GM12878 (cell line): ENCODE data around the gene INSL3. TPM values are rescaled to one million over a fixed set of nuclear protein-coding genes. Genes with fewer than 3 reads are reported as not detected.

ENCODE experiments used
- ATAC-seq: fragments of 200-7000 bp; cut with Tn5 transposase; 3 replicates; pipeline ENCODE4 v1.9.1; 2020; ENCODE audit warnings: mild to moderate bottlenecking, moderate library complexity
- BruUV-seq: library from RNA; stranded (reverse); fragments of 400-500 nt; replicated peaks from 2 replicates; lab custom pipeline; 2021; lab: Mats Ljungman, UMichigan
- CTCF ChIA-PET: fragments of 300-600 bp; sonication (Branson Sonifier 250); formaldehyde crosslinking; extraction: SDS; loops from one replicate; lab custom pipeline; 2021; ENCODE audit warnings: inconsistent platforms; lab: Yijun Ruan, JAX
- POLR2A ChIA-PET: fragments of 350-600 bp; formaldehyde crosslinking; extraction: SDS; loops from one replicate; lab custom pipeline; 2021; ENCODE audit warnings: inconsistent platforms; lab: Charles Lee
- RAD21 ChIA-PET: fragments of 300-600 bp; sonication (Branson Sonifier 250); formaldehyde crosslinking; loops from one replicate; lab custom pipeline; 2023; ENCODE audit warnings: antibody characterized with exemption; ENCODE audit not compliant: unreplicated experiment; lab: Charles Lee
- SMC1A ChIA-PET: fragments of 300-600 bp; sonication (Branson Sonifier 250); formaldehyde crosslinking; loops from one replicate; lab custom pipeline; 2023; ENCODE audit not compliant: unreplicated experiment, uncharacterized antibody; lab: Charles Lee
- DNase-seq: peaks from one replicate; pipeline ENCODE4 v3.0.0-alpha.2; 2011; ENCODE audit warnings: low read depth, low spot score
- FAIRE-seq: peaks from 3 replicates; lab custom pipeline; 2011; peaks lifted over from hg19 to GRCh38; lab: Jason Lieb, UNC
- H2AFZ ChIP-seq: 2 replicates; pipeline ENCODE4 v1.6.0; 2011; ENCODE audit warnings: low read depth, low read length, control low read depth; ENCODE audit not compliant: control insufficient read depth
- H3K27ac ChIP-seq: 2 replicates; pipeline ENCODE4 v1.5.1; 2011; ENCODE audit warnings: control low read depth; ENCODE audit not compliant: control insufficient read depth, insufficient read depth
- H3K27me3 ChIP-seq, 2 experiments: replicated peaks in 1 of 2; 2 replicates each; pipeline versions ENCODE4 v1.6.0 to v1.6.1; 2011; ENCODE audit warnings: low read length in 1 of 2; ENCODE audit not compliant: control insufficient read depth in 2 of 2, insufficient read depth in 2 of 2
- H3K36me3 ChIP-seq, 2 experiments: 2 replicates each; pipeline ENCODE4 v1.5.1; 2011; ENCODE audit warnings: low read length in 1 of 2; ENCODE audit not compliant: control insufficient read depth in 2 of 2, insufficient read depth in 2 of 2
- H3K4me1 ChIP-seq: 2 replicates; pipeline ENCODE4 v1.6.1; 2011; ENCODE audit warnings: mild to moderate bottlenecking, low read length, moderate library complexity, mixed read lengths; ENCODE audit not compliant: control insufficient read depth, insufficient read depth
- H3K4me2 ChIP-seq: 2 replicates; pipeline ENCODE4 v1.6.0; 2011; ENCODE audit warnings: control low read depth; ENCODE audit not compliant: control insufficient read depth, insufficient read depth
- H3K4me3 ChIP-seq: fragments of 200-600 bp; sonication (generic); 2 replicates; pipeline ENCODE4 v1.5.1; 2016
- H3K79me2 ChIP-seq: 2 replicates; pipeline ENCODE4 v1.6.0; 2011; ENCODE audit warnings: low read length; ENCODE audit not compliant: control insufficient read depth, insufficient read depth
- H3K9ac ChIP-seq: 2 replicates; pipeline ENCODE4 v1.8.0; 2011; ENCODE audit warnings: low read length, control low read depth, mixed read lengths; ENCODE audit not compliant: control insufficient read depth, insufficient read depth
- H3K9me3 ChIP-seq: replicated peaks from 3 replicates; pipeline ENCODE4 v1.5.1; 2011; ENCODE audit warnings: mild to moderate bottlenecking, low read length; ENCODE audit not compliant: control insufficient read depth, insufficient read depth
- H4K20me1 ChIP-seq: 2 replicates; pipeline ENCODE4 v1.6.0; 2011; ENCODE audit not compliant: control insufficient read depth, insufficient read depth
- EED ChIP-seq: sonication (generic); IDR thresholded peaks from 2 replicates; pipeline ENCODE4 v1.6.1; 2016; ENCODE audit warnings: antibody characterized with exemption, low read depth
- ESRRA ChIP-seq: IDR thresholded peaks from 2 replicates; pipeline ENCODE4 v1.6.1; 2012; ENCODE audit warnings: mild to moderate bottlenecking, low read length, improper control_type of control experiment
- IKZF1 ChIP-seq: fragments of 450-650 bp; conservative IDR thresholded peaks from 2 replicates; pipeline ENCODE4 v1.6.1; 2017; ENCODE audit warnings: antibody characterized with exemption, mild to moderate bottlenecking
- LARP7 ChIP-seq: fragments of 450-650 bp; IDR thresholded peaks from 2 replicates; pipeline ENCODE4 v1.6.1; 2017; ENCODE audit warnings: mild to moderate bottlenecking
- NFYA ChIP-seq: IDR thresholded peaks from 2 replicates; pipeline ENCODE4 v1.6.1; 2011; ENCODE audit warnings: low read depth, mild to moderate bottlenecking, low read length, improper control_type of control experiment, borderline replicate concordance
- SMARCA5 ChIP-seq: fragments of 450-650 bp; IDR thresholded peaks from 2 replicates; pipeline ENCODE4 v1.6.1; 2017; ENCODE audit warnings: mild to moderate bottlenecking
- WGBS: methylation state at CpG from one replicate; pipeline ENCODE4 v1.1.6; 2016; ENCODE audit warnings: low lambda C conversion rate; ENCODE audit not compliant: insufficient replicate concordance, insufficient coverage; ENCODE audit errors: missing lambda C conversion rate; 5-methylcytosine and 5-hydroxymethylcytosine counted together
- in situ Hi-C: fragments of 300-500 bp; cut with MboI; formaldehyde crosslinking; loops from 9 replicates; pipeline ENCODE4 v1.14.3; 2018; ENCODE audit warnings: mixed read lengths
- intact Hi-C: fragments of 100-400 bp; cut with micrococcal nuclease; formaldehyde crosslinking; loops from one replicate; pipeline ENCODE4 v1.14.2; 2022; ENCODE audit not compliant: unreplicated experiment
- polyA plus RNA-seq, 11 experiments: library from polyadenylated mRNA; depleted of rRNA in 4 of 11; unstranded in 6 of 11; stranded (reverse) in 5 of 11; fragments of >200 nt; fragmentation: Nextera tagmentation in 4 of 11; fragmentation: Illumina TruSeq in 1 of 11; extraction: Ambion mirVana in 4 of 11; extraction: Trizol in 1 of 11; gene quantifications; 1 replicate in 1 of 11; 2 replicates in 10 of 11; pipeline versions ENCODE4 v1.2.1 to v1.2.3, GENCODE V29; 2011 to 2016; ENCODE audit warnings: inconsistent platforms in 2 of 11, missing spikeins in 2 of 11, low read depth in 1 of 11
- total RNA-seq, 4 experiments: library from RNA; depleted of rRNA in 3 of 4; stranded (reverse); fragments of >200 nt in 3 of 4; fragmentation: Illumina TruSeq in 1 of 4; extraction: Trizol in 1 of 4; gene quantifications; 2 replicates each; pipeline versions ENCODE4 v1.2.1 to v1.2.3, GENCODE V29; 2013 to 2021
- TF ChIP-seq, protein P1 (sequence below): fragments of 450-650 bp; IDR thresholded peaks from 2 replicates; pipeline ENCODE4 v1.6.1; 2017; ENCODE audit warnings: mild to moderate bottlenecking, moderate library complexity

Gene INSL3
- total and polyA plus RNA-seq, 10 of the 15 experiments (the other 5 are each of a cell fraction or from before 2014, with no cell fraction given), result 0.27 to 1.9 (median 0.70) TPM

DNA sequence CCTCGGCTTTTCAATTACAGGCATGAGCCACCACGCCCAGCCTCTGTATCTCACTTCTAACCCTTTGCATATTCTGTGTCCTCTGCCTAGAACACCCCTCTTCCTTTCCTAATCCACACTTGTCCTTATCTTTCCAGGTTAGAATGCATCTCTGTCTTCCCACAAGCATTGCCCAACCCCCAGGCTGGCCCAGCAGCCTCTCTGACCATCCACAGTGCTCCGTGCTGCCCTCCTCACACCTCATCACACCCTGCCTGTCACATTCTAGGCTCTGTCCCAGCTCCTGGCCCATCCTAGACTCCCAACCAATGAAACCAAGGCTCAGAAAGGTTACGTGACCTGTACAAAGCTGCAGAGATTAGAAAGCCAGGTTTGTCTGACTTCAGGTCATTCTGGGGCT, 15.2 kb upstream of the INSL3 start (continued):
- TF ChIP-seq, protein P1, sequence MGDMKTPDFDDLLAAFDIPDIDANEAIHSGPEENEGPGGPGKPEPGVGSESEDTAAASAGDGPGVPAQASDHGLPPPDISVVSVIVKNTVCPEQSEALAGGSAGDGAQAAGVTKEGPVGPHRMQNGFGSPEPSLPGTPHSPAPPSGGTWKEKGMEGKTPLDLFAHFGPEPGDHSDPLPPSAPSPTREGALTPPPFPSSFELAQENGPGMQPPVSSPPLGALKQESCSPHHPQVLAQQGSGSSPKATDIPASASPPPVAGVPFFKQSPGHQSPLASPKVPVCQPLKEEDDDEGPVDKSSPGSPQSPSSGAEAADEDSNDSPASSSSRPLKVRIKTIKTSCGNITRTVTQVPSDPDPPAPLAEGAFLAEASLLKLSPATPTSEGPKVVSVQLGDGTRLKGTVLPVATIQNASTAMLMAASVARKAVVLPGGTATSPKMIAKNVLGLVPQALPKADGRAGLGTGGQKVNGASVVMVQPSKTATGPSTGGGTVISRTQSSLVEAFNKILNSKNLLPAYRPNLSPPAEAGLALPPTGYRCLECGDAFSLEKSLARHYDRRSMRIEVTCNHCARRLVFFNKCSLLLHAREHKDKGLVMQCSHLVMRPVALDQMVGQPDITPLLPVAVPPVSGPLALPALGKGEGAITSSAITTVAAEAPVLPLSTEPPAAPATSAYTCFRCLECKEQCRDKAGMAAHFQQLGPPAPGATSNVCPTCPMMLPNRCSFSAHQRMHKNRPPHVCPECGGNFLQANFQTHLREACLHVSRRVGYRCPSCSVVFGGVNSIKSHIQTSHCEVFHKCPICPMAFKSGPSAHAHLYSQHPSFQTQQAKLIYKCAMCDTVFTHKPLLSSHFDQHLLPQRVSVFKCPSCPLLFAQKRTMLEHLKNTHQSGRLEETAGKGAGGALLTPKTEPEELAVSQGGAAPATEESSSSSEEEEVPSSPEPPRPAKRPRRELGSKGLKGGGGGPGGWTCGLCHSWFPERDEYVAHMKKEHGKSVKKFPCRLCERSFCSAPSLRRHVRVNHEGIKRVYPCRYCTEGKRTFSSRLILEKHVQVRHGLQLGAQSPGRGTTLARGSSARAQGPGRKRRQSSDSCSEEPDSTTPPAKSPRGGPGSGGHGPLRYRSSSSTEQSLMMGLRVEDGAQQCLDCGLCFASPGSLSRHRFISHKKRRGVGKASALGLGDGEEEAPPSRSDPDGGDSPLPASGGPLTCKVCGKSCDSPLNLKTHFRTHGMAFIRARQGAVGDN, result no peak

DNA sequence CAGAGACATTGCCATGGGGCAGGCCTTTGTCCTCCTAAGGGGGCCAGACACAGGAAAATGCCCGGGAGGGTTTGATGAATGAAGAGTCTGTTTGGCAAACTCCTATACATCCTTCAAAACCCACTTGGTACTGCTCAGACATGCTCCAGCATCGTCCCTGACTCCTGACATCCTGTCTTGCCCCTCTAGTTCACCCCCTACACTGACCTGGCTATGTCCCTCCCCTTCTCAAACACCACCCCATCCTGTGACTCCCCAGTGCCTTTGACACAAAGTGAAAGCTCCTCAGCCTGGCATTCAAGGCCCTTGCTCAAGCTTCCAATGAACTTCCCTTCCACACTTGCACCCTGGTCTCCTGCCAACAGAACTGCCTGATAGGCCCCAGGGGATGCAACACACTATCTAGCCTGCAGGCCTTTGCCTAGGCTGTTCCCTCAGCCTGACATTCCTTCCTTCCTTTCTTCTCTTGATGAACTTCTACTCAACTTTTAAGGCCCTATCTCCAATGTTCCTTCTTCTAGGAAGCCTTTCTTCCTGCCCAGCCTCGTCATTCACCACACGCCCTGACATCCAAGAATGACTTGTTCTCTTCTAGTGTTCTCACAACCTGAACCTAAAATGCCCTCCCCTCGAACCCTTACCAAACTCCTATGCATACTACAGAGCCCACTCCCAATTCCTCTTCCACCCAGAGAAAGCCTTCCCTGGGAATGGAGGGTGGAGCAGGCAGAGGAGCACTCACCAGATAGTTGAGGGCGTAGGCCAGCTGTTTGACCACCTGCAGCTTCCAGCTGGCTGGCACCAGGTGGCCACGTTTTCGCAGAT, 14.1 kb upstream of the INSL3 start:
- TF ChIP-seq EED (no peak), LARP7 (no peak), SMARCA5 (no peak), NFYA (no peak), ESRRA (no peak), IKZF1 (no peak)
- no peaks in the 10 kb centered on the region for H3K4me1 ChIP-seq
- H3K36me3 ChIP-seq, result peaks cover 6 to 19% of the 10 kb centered on the region in 2 experiments
- CTCF ChIA-PET, result no interaction called here
- RAD21 ChIA-PET, result no interaction called here
- intact Hi-C loops, result no loop called here
- ATAC-seq (no peak), FAIRE-seq (no peak), DNase-seq (no peak)
- H2AFZ ChIP-seq, result no peak overlapping the region
- POLR2A ChIA-PET, result interaction anchor here (0.6 kb wide), 1 partner anchor 577 kb away, joined by 3 read pairs; no protein-coding TSS in a partner anchor
- WGBS, result 81% methylated on average over 8 of the region's 8 CpGs
- SMC1A ChIA-PET, result no interaction called here
- H3K9ac ChIP-seq, result no peak overlapping the region
- BruUV-seq, result no TSS peak
- H3K27me3 ChIP-seq, result no peaks in the 10 kb centered on the region
- H3K4me3 ChIP-seq, result no peak overlapping the region
- H3K27ac ChIP-seq, result no peak overlapping the region
- in situ Hi-C loops, result no loop called here
- H3K9me3 ChIP-seq, result no peaks in the 10 kb centered on the region; the same call in 2 of the 3 replicates
- H3K79me2 ChIP-seq, result no peaks in the 10 kb centered on the region
- no peak overlapping the region for H3K4me2 ChIP-seq
- no peaks in the 10 kb centered on the region for H4K20me1 ChIP-seq
